OCI-LY7 (cell line): ENCODE data around the gene NLGN1.

ENCODE experiments used
- CTCF ChIP-seq: fragments of 200-600 bp; sonication (generic); conservative IDR thresholded peaks from 2 replicates; pipeline ENCODE4 v1.5.1; 2014; ENCODE audit warnings: mild to moderate bottlenecking, antibody characterized with exemption, low read length, moderate library complexity, mixed read lengths
- EZH2phosphoT487 ChIP-seq: fragments of 200-600 bp; sonication (generic); IDR thresholded peaks from 2 replicates; pipeline ENCODE4 v1.6.1; 2018; ENCODE audit warnings: low read depth, borderline replicate concordance, mild to moderate bottlenecking, mixed run types, antibody characterized with exemption, low read length, moderate library complexity, mixed read lengths

GRCh38 chr3:173954647-173955046 is 557.1 kb downstream of the NLGN1 start:
- TF ChIP-seq CTCF, result no peak
- TF ChIP-seq EZH2phosphoT487, result no peak
